Lung (tissue), 12 donors: ENCODE data around the gene CHD9. TPM values are rescaled to one million over a fixed set of nuclear protein-coding genes. Genes with fewer than 3 reads are reported as not detected.

Experiments
- ATAC-seq: fragments of 200-7000 bp; cut with Tn5 transposase; one replicate; pipeline ENCODE4 v1.9.1; 2020; ENCODE audit warnings: moderate number of reproducible peaks; ENCODE audit not compliant: insufficient read depth, low FRiP score
- DNase-seq, 3 donors: peaks; one replicate each; pipeline ENCODE4 v3.0.0-alpha.2; 2013 to 2017
- H3K27ac ChIP-seq, 2 donors: one replicate each; pipeline ENCODE4 v1.5.1; 2013; ENCODE audit warnings: mild to moderate bottlenecking in 2 of 2, moderate library complexity in 2 of 2, control low read depth in 1 of 2, inconsistent platforms in 1 of 2, low read depth in 1 of 2, low read length in 1 of 2
- H3K27me3 ChIP-seq, 3 donors: one replicate each; pipeline ENCODE4 v1.5.1; 2013; ENCODE audit warnings: low read length in 2 of 3; ENCODE audit not compliant: control insufficient read depth in 3 of 3, insufficient read depth in 3 of 3
- H3K36me3 ChIP-seq, 4 donors: one replicate each; pipeline ENCODE4 v1.5.1; 2013; ENCODE audit warnings: low read length in 4 of 4, mild to moderate bottlenecking in 1 of 4, moderate library complexity in 1 of 4; ENCODE audit not compliant: control insufficient read depth in 4 of 4, insufficient read depth in 4 of 4
- H3K4me1 ChIP-seq, 5 donors: one replicate each; pipeline ENCODE4 v1.5.1; 2013; ENCODE audit warnings: low read length in 5 of 5, mild to moderate bottlenecking in 2 of 5, moderate library complexity in 1 of 5; ENCODE audit not compliant: control insufficient read depth in 5 of 5, insufficient read depth in 5 of 5
- H3K4me3 ChIP-seq: one replicate; pipeline ENCODE4 v1.5.1; 2013; ENCODE audit warnings: mild to moderate bottlenecking, control low read depth, moderate library complexity
- H3K9ac ChIP-seq, 2 donors: one replicate each; pipeline ENCODE4 v1.5.1; 2013; ENCODE audit warnings: low read length in 2 of 2, control low read depth in 1 of 2; ENCODE audit not compliant: insufficient read depth in 1 of 2
- H3K9me3 ChIP-seq, 4 donors: one replicate each; pipeline ENCODE4 v1.5.1; 2013; ENCODE audit warnings: low read length in 3 of 4, mild to moderate bottlenecking in 1 of 4, moderate library complexity in 1 of 4; ENCODE audit not compliant: control insufficient read depth in 4 of 4, insufficient read depth in 3 of 4
- WGBS, 2 donors: extraction: QIAGEN DNeasy Blood & Tissue Kit; methylation state at CpG; one replicate each; pipeline ENCODE4 v1.1.7; 2013; 5-methylcytosine and 5-hydroxymethylcytosine counted together
- polyA plus RNA-seq, 2 donors: library from polyadenylated mRNA; stranded (reverse); fragments of 200-250 nt; gene quantifications; one replicate each; pipeline ENCODE4 v1.2.1, GENCODE V29; 2013
- total RNA-seq, 2 donors: library from RNA; depleted of rRNA in 1 of 2; stranded (reverse); fragments of >200 nt in 1 of 2; gene quantifications; one replicate each; pipeline ENCODE4 v1.2.1, GENCODE V29; 2014 to 2021
- TF ChIP-seq, protein P1 (sequence below): IDR thresholded peaks from 2 replicates; pipeline ENCODE4 v1.5.1; 2012; ENCODE audit warnings: mild to moderate bottlenecking; ENCODE audit errors: control extremely low read depth, extremely low read depth
- donor health status: control.
- donor health status: control.
- donor health status: Bipolar disorder and iron deficiency.
- donor health status: healthy.
- donor health status: DM: yes; HTN: yes; CAD: no.

CHD9 gene
- total and polyA plus RNA-seq, 4 donors, result 12.7 to 138 (median 39.4) TPM

DNA sequence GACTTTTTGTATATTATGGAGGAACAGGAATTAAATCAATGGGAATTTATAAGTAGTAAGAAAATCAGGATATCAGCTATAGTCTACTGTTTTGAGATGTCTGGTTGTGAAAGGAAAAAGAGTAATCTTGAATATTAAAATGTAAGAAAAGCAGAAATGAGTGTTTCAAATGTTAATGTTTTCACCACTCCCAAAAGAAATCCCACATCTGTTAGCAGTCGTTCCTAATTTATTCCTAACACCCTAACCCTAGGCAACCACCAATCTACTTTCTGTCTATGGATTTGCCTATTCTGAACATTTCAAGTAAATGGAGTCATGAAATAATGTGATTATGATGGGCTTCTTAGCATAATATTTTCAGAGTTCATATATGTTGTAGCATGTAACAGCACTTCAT is 133.0 kb downstream of the CHD9 start:
- no peak overlapping the region for H3K9ac ChIP-seq
- peaks cover 3 to 11% (median 7%) of the 10 kb centered on the region in 4 donors for H3K36me3 ChIP-seq
- 100% methylated on average over 1 of the region's 1 CpG for WGBS, 2 donors
- H3K4me1 ChIP-seq, result peaks cover 0 to 2% (median 0%) of the 10 kb centered on the region in 5 donors
- DNase-seq, result no peak
- peaks cover 0 to 8% (median 4%) of the 10 kb centered on the region in 4 donors for H3K9me3 ChIP-seq
- ATAC-seq, result no peak
- no peak overlapping the region for H3K27ac ChIP-seq
- no peaks in the 10 kb centered on the region for H3K27me3 ChIP-seq
- TF ChIP-seq, protein P1, sequence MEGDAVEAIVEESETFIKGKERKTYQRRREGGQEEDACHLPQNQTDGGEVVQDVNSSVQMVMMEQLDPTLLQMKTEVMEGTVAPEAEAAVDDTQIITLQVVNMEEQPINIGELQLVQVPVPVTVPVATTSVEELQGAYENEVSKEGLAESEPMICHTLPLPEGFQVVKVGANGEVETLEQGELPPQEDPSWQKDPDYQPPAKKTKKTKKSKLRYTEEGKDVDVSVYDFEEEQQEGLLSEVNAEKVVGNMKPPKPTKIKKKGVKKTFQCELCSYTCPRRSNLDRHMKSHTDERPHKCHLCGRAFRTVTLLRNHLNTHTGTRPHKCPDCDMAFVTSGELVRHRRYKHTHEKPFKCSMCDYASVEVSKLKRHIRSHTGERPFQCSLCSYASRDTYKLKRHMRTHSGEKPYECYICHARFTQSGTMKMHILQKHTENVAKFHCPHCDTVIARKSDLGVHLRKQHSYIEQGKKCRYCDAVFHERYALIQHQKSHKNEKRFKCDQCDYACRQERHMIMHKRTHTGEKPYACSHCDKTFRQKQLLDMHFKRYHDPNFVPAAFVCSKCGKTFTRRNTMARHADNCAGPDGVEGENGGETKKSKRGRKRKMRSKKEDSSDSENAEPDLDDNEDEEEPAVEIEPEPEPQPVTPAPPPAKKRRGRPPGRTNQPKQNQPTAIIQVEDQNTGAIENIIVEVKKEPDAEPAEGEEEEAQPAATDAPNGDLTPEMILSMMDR, result no peak
- no peak overlapping the region for H3K4me3 ChIP-seq

GRCh38 chr16:53191413-53191812 is 136.6 kb downstream of the CHD9 start:
- H3K9ac ChIP-seq, result no peak overlapping the region
- 74 to 81% methylated on average over 1 of the region's 1 CpG for WGBS, 2 donors
- DNase-seq, result no peak
- H3K27ac ChIP-seq, result no peak overlapping the region
- ATAC-seq, result no peak
- TF ChIP-seq, protein P1, result no peak
- H3K27me3 ChIP-seq, result no peaks in the 10 kb centered on the region
- H3K36me3 ChIP-seq, result no peaks in the 10 kb centered on the region
- H3K4me3 ChIP-seq, result no peak overlapping the region
- H3K4me1 ChIP-seq, result no peaks in the 10 kb centered on the region
- H3K9me3 ChIP-seq, result peaks cover 0 to 4% (median 0%) of the 10 kb centered on the region in 4 donors

DNA sequence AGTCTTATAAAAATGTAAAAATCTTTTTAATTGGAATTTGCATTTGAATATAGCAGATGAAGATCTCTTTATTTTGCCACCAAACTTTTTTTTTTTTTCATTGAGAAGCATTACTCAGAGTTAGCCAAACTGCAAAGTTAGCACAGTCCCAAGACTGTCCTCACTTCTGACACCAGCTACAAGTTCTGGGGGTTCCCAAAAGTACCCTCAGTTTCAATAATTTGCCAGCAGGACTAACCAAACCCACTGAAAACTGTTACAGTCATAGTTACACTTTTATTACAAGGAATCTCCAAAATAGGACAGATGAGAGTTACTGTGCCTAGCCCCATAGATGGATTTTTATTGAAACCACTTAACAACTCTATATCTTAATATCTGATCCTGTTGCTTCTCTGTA is 144.1 kb downstream of the CHD9 start:
- TF ChIP-seq, protein P1, result no peak
- no peak overlapping the region for H3K27ac ChIP-seq
- DNase-seq (no peak), ATAC-seq (no peak)
- H3K4me1 ChIP-seq, result no peaks in the 10 kb centered on the region
- no peaks in the 10 kb centered on the region for H3K27me3 ChIP-seq
- H3K4me3 ChIP-seq, result no peak overlapping the region
- H3K9ac ChIP-seq, result no peak overlapping the region
- no peaks in the 10 kb centered on the region for H3K9me3 ChIP-seq
- H3K36me3 ChIP-seq, result peaks cover 0 to 6% (median under 1%) of the 10 kb centered on the region in 4 donors

GRCh38 chr16:53201900-53202299 is 147.1 kb downstream of the CHD9 start:
- DNase-seq, result no peak

More at GRCh38 chr16:53201900-53202299, 147.1 kb downstream of the CHD9 start:
- ATAC-seq, result no peak
- no peaks in the 10 kb centered on the region for H3K9me3 ChIP-seq
- H3K9ac ChIP-seq, result no peak overlapping the region
- H3K27ac ChIP-seq, result no peak overlapping the region
- 45 to 89% methylated on average over 1 of the region's 1 CpG for WGBS, 2 donors
- H3K4me3 ChIP-seq, result no peak overlapping the region
- H3K36me3 ChIP-seq, result peaks cover 0 to 6% (median under 1%) of the 10 kb centered on the region in 4 donors
- TF ChIP-seq, protein P1, result no peak
- H3K4me1 ChIP-seq, result peaks cover 0 to 2% (median 0%) of the 10 kb centered on the region in 5 donors
- H3K27me3 ChIP-seq, result no peaks in the 10 kb centered on the region
